OCI-LY1 (cell line): Measurements from ENCODE around the gene MRGPRE.

Experiments
- H2AFZ ChIP-seq: fragments of 200-600 bp; sonication (generic), shearing (Covaris generic); 2 replicates; pipeline ENCODE4 v1.6.0; 2014; ENCODE audit warnings: antibody characterized with exemption, mild to moderate bottlenecking, low read length
- H3F3A ChIP-seq: fragments of 200-600 bp; sonication (generic), shearing (Covaris generic); 2 replicates; pipeline ENCODE4 v1.6.0; 2014; ENCODE audit warnings: mild to moderate bottlenecking, antibody characterized with exemption, low read length, moderate library complexity; ENCODE audit not compliant: insufficient read depth
- H3K27ac ChIP-seq: fragments of 200-600 bp; sonication (generic); 2 replicates; pipeline ENCODE4 v1.5.1; 2014; ENCODE audit warnings: low read length, mixed run types, mild to moderate bottlenecking, low read depth; ENCODE audit not compliant: poor library complexity, severe bottlenecking
- H3K27me3 ChIP-seq: fragments of 200-600 bp; sonication (generic); 2 replicates; pipeline ENCODE4 v1.6.0; 2014; ENCODE audit warnings: antibody characterized with exemption, mild to moderate bottlenecking, low read length, moderate library complexity; ENCODE audit not compliant: insufficient read depth
- H3K36me3 ChIP-seq: fragments of 200-600 bp; sonication (generic); 2 replicates; pipeline ENCODE4 v1.6.1; 2014; ENCODE audit warnings: mild to moderate bottlenecking, antibody characterized with exemption, low read length, moderate library complexity, mixed read lengths; ENCODE audit not compliant: insufficient read depth
- H3K4me1 ChIP-seq: fragments of 200-600 bp; sonication (generic); 2 replicates; pipeline ENCODE4 v1.5.1; 2014; ENCODE audit warnings: mild to moderate bottlenecking, low read length, moderate library complexity; ENCODE audit not compliant: insufficient read depth, severe bottlenecking
- H3K4me2 ChIP-seq: fragments of 200-600 bp; sonication (generic), shearing (Covaris generic); 2 replicates; pipeline ENCODE4 v1.6.1; 2014; ENCODE audit warnings: low read length
- H3K4me3 ChIP-seq: fragments of 200-600 bp; sonication (generic); 2 replicates; pipeline ENCODE4 v1.5.1; 2014; ENCODE audit warnings: low read length, low read depth, mild to moderate bottlenecking, mixed read lengths; ENCODE audit not compliant: poor library complexity, severe bottlenecking
- H3K79me2 ChIP-seq: fragments of 200-600 bp; shearing (Covaris generic); 2 replicates; pipeline ENCODE4 v1.6.1; 2016; ENCODE audit warnings: mixed run types, low read length, mixed read lengths; ENCODE audit not compliant: insufficient read depth
- H3K9ac ChIP-seq: fragments of 200-600 bp; sonication (generic), shearing (Covaris generic); 2 replicates; pipeline ENCODE4 v1.6.1; 2014; ENCODE audit warnings: mild to moderate bottlenecking, low read length, mixed read lengths
- H3K9me2 ChIP-seq: fragments of 200-600 bp; sonication (generic), shearing (Covaris generic); 2 replicates; pipeline ENCODE4 v1.6.1; 2014; ENCODE audit warnings: low read depth, mild to moderate bottlenecking, low read length, mixed read lengths
- H3K9me3 ChIP-seq: fragments of 200-600 bp; shearing (Covaris generic); 2 replicates; pipeline ENCODE4 v1.6.1; 2014; ENCODE audit warnings: low read length, mixed read lengths
- H4K20me1 ChIP-seq: fragments of 200-600 bp; sonication (generic), shearing (Covaris generic); 2 replicates; pipeline ENCODE4 v1.6.0; 2016; ENCODE audit warnings: mild to moderate bottlenecking, low read length; ENCODE audit not compliant: insufficient read depth
- EZH2 ChIP-seq: fragments of 200-600 bp; sonication (generic), shearing (Covaris generic); IDR thresholded peaks from 2 replicates; pipeline ENCODE4 v1.8.0; 2017; ENCODE audit warnings: borderline replicate concordance, mixed run types, mild to moderate bottlenecking, antibody characterized with exemption, low read length, moderate library complexity, mixed read lengths
- TF ChIP-seq, protein P1 (sequence below): fragments of 200-600 bp; sonication (generic), shearing (Covaris generic); IDR thresholded peaks from 2 replicates; pipeline ENCODE4 v1.5.1; 2017; ENCODE audit warnings: mild to moderate bottlenecking, antibody characterized with exemption, low read length, moderate library complexity, mixed read lengths

The MRGPRE gene

DNA sequence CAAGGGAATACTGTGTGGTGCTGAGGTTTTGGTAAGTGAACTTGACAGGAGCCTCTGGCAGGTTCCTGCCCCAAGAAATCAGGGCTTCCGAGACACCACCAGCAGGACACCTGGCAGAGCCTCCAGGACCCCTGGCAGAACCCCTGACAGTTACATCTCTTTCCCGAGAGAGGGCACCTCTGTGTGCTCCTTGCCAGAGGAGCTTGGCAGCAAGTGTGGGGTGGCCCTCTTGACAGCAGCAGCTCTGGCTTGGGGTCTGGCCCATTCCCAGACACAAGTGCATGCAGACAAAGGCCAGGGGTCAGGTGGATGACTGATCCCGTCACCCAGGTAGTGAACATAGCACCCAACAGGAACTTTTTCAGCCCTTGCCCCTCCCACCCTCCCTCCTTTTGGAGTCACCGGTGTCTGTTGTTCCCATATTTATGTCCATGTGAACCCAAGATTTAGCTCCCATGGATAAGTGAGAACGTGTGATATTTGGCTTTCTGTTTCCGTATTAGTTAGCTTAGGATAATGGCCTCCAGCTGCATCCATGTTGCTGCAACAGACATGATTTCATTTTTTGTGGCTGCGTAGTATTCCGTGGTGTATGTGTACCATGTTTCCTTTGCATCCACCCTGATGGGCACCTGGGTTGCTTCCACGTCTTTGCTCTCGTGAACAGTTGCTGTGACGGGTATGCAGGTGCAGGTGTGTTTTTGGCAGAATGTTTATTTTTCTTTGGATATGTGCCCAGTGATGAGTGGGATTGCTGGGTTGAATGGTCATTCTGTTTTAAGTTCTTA is 45.9 kb downstream of the MRGPRE start:
- Histone ChIP-seq H3K27me3 (no peaks in the 10 kb centered on the region), H4K20me1 (no peaks in the 10 kb centered on the region), H3F3A (no peaks in the 10 kb centered on the region)

DNA sequence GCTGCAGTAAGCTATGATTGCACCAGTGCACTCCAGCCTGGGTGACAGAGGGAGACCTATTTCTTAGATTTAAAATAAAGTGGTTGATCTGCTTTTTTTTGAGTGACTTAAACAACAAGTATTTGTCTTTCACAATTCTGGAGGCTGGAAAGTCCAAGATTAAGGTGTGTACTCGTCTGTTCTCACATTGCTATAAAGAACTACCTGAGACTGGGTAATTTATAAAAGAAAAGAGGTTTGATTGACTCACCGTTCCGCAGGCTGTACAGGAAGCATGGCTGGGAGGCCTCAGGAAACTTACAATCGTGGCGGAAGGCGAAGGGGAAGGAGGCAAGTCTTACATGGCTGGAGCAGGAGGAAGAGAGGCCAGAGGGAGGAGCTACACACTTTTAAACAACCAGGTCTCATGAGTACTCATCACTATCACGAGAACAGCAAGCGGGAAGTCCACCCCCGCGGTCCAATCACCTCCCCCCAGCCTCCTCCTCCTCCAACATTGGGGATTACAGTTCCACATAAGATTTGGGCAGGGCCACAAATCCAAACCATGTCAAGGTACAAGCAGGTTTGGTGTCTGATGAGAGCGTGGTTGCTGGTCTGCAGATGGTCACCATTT is 47.4 kb downstream of the MRGPRE start:
- Histone ChIP-seq H2AFZ (no peak overlapping the region), H3K4me3 (no peak overlapping the region), H3K79me2 (no peaks in the 10 kb centered on the region), H3F3A (no peaks in the 10 kb centered on the region), H3K4me2 (no peak overlapping the region), H3K36me3 (no peaks in the 10 kb centered on the region), H4K20me1 (no peaks in the 10 kb centered on the region), H3K27me3 (no peaks in the 10 kb centered on the region; the same call in 1 of the 2 replicates), H3K9ac (no peak overlapping the region), H3K4me1 (no peaks in the 10 kb centered on the region), H3K27ac (no peak overlapping the region), H3K9me2 (no peaks in the 10 kb centered on the region), H3K9me3 (no peaks in the 10 kb centered on the region)
- TF ChIP-seq EZH2: no peak
- TF ChIP-seq, protein P1, sequence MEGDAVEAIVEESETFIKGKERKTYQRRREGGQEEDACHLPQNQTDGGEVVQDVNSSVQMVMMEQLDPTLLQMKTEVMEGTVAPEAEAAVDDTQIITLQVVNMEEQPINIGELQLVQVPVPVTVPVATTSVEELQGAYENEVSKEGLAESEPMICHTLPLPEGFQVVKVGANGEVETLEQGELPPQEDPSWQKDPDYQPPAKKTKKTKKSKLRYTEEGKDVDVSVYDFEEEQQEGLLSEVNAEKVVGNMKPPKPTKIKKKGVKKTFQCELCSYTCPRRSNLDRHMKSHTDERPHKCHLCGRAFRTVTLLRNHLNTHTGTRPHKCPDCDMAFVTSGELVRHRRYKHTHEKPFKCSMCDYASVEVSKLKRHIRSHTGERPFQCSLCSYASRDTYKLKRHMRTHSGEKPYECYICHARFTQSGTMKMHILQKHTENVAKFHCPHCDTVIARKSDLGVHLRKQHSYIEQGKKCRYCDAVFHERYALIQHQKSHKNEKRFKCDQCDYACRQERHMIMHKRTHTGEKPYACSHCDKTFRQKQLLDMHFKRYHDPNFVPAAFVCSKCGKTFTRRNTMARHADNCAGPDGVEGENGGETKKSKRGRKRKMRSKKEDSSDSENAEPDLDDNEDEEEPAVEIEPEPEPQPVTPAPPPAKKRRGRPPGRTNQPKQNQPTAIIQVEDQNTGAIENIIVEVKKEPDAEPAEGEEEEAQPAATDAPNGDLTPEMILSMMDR: no peak

More for the DNA sequence above, 45.9 kb downstream of the MRGPRE start:
- Histone ChIP-seq H3K9me2 (no peaks in the 10 kb centered on the region), H3K4me1 (no peaks in the 10 kb centered on the region), H3K27ac (no peak overlapping the region), H3K9ac (no peak overlapping the region), H3K9me3 (no peaks in the 10 kb centered on the region), H3K4me3 (no peak overlapping the region), H3K79me2 (no peaks in the 10 kb centered on the region), H3K4me2 (no peak overlapping the region), H2AFZ (no peak overlapping the region), H3K36me3 (no peaks in the 10 kb centered on the region)
- TF ChIP-seq, protein P1: no peak
- no peak for TF ChIP-seq EZH2

DNA sequence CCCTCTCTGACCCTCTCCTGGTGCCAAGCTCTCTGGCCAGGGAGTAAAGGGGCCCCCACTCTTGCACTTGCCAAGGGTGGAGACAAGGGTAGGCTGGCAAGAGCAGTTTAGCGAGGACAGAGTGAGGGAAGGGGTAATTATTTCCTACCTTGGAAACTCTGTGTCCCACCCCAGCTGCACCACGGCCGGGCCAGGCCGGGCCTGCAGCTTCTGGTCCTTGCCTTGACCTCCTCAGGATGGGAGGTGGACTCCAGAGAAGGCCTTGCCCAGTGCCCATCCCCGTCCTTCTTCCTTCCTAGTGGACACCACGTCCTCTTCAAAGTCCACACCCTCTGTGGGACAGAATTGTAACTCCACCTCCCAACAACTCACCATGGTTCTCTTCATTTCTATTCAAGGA is 48.7 kb downstream of the MRGPRE start:
- Histone ChIP-seq H3F3A (no peaks in the 10 kb centered on the region), H3K4me3 (no peak overlapping the region), H2AFZ (no peak overlapping the region), H3K79me2 (no peaks in the 10 kb centered on the region), H4K20me1 (no peaks in the 10 kb centered on the region), H3K9ac (no peak overlapping the region), H3K9me2 (no peaks in the 10 kb centered on the region), H3K9me3 (no peaks in the 10 kb centered on the region), H3K4me1 (no peaks in the 10 kb centered on the region), H3K36me3 (no peaks in the 10 kb centered on the region), H3K27me3 (no peaks in the 10 kb centered on the region; the same call in 1 of the 2 replicates), H3K4me2 (no peak overlapping the region), H3K27ac (no peak overlapping the region)
- TF ChIP-seq EZH2: no peak
- TF ChIP-seq, protein P1: no peak
